SJCRH30 (cell line): ENCODE results near the gene CCDC142. TPM values are rescaled to one million over a fixed set of nuclear protein-coding genes. Genes with fewer than 3 reads are reported as not detected.

Experiments
- DNase-seq, 2 experiments: peaks; one replicate each; pipeline ENCODE4 v3.0.0-alpha.2; 2015 to 2020
- H3K27ac ChIP-seq: fragments of 250-450 bp; sonication (Bioruptor Pico); 2 replicates; pipeline ENCODE4 v1.5.1; 2020; ENCODE audit warnings: mild to moderate bottlenecking, moderate library complexity
- H3K27me3 ChIP-seq: fragments of 250-450 bp; sonication (Bioruptor Pico); 2 replicates; pipeline ENCODE4 v1.5.1; 2020; ENCODE audit warnings: mild to moderate bottlenecking, moderate library complexity
- H3K36me3 ChIP-seq: fragments of 250-450 bp; sonication (Bioruptor Pico); 2 replicates; pipeline ENCODE4 v1.5.1; 2020; ENCODE audit warnings: mild to moderate bottlenecking, moderate library complexity
- H3K4me1 ChIP-seq: fragments of 250-450 bp; sonication (Bioruptor Pico); 2 replicates; pipeline ENCODE4 v1.5.1; 2020; ENCODE audit warnings: mild to moderate bottlenecking, moderate library complexity
- H3K4me3 ChIP-seq: fragments of 250-450 bp; sonication (Bioruptor Pico); 2 replicates; pipeline ENCODE4 v1.5.1; 2020; ENCODE audit warnings: mild to moderate bottlenecking, moderate library complexity
- H3K9me3 ChIP-seq: fragments of 250-450 bp; sonication (Bioruptor Pico); replicated peaks from 2 replicates; pipeline ENCODE4 v1.5.1; 2020; ENCODE audit warnings: mild to moderate bottlenecking, moderate library complexity
- total RNA-seq: library from RNA; depleted of rRNA; stranded (reverse); fragments of >200 nt; shearing (Covaris generic); gene quantifications from 2 replicates; pipeline ENCODE4 v1.2.3, GENCODE V29; 2014

The CCDC142 gene
- total RNA-seq, 1 experiment from 2014 or later = 24.0 TPM

- Histone ChIP-seq H3K27me3 (no peaks in the 10 kb centered on the region), H3K4me3 (no peak overlapping the region)
Measured at GRCh38 chr2:74505448-74506246, 22.8 kb upstream of the CCDC142 start.

GRCh38 chr2:74504591-74504990 is 21.8 kb upstream of the CCDC142 start:
- peaks cover 8% of the 10 kb centered on the region; the same call in 1 of the 2 replicates for H3K4me1 ChIP-seq
- no peaks in the 10 kb centered on the region for H3K36me3 ChIP-seq
- H3K27me3 ChIP-seq = no peaks in the 10 kb centered on the region
- no peaks in the 10 kb centered on the region for H3K9me3 ChIP-seq
- no peak overlapping the region for H3K27ac ChIP-seq
- no peak overlapping the region for H3K4me3 ChIP-seq
- DNase-seq = no peak

More at GRCh38 chr2:74505448-74506246, 22.8 kb upstream of the CCDC142 start:
- no peak for DNase-seq
- peaks cover 8% of the 10 kb centered on the region; the same call in 1 of the 2 replicates for H3K4me1 ChIP-seq
- H3K9me3 ChIP-seq = no peaks in the 10 kb centered on the region
- no peak overlapping the region for H3K27ac ChIP-seq
- no peaks in the 10 kb centered on the region for H3K36me3 ChIP-seq

GRCh38 chr2:74503506-74504475 is 21.0 kb upstream of the CCDC142 start:
- H3K9me3 ChIP-seq = no peaks in the 10 kb centered on the region
- DNase-seq = no peak
- H3K4me1 ChIP-seq = peaks cover 8% of the 10 kb centered on the region; the same call in 1 of the 2 replicates

GRCh38 chr2:74502720-74503505 is 20.1 kb upstream of the CCDC142 start:
- no peaks in the 10 kb centered on the region for H3K4me1 ChIP-seq
- H3K36me3 ChIP-seq = no peaks in the 10 kb centered on the region
- peak; percentile 84 to 87 for DNase-seq
- H3K27ac ChIP-seq = peak overlapping the region; percentile 78
- no peaks in the 10 kb centered on the region for H3K9me3 ChIP-seq
- no peaks in the 10 kb centered on the region for H3K27me3 ChIP-seq
- H3K4me3 ChIP-seq = peak overlapping the region; percentile 64

More at GRCh38 chr2:74503506-74504475, 21.0 kb upstream of the CCDC142 start:
- no peaks in the 10 kb centered on the region for H3K27me3 ChIP-seq
- no peaks in the 10 kb centered on the region for H3K36me3 ChIP-seq
- peak overlapping the region; percentile 78 for H3K27ac ChIP-seq
- peak overlapping the region; percentile 64 for H3K4me3 ChIP-seq

GRCh38 chr2:74502147-74502719 is 19.4 kb upstream of the CCDC142 start:
- peak overlapping the region; percentile 78 for H3K27ac ChIP-seq
- H3K36me3 ChIP-seq = no peaks in the 10 kb centered on the region
- DNase-seq = no peak
- H3K27me3 ChIP-seq = no peaks in the 10 kb centered on the region
- no peaks in the 10 kb centered on the region for H3K9me3 ChIP-seq
- peak overlapping the region; percentile 64 for H3K4me3 ChIP-seq
- no peaks in the 10 kb centered on the region for H3K4me1 ChIP-seq

GRCh38 chr2:74501335-74502071 is 18.7 kb upstream of the CCDC142 start:
- Histone ChIP-seq H3K27ac (no peak overlapping the region), H3K9me3 (no peaks in the 10 kb centered on the region), H3K36me3 (no peaks in the 10 kb centered on the region), H3K4me1 (no peaks in the 10 kb centered on the region), H3K4me3 (no peak overlapping the region), H3K27me3 (no peaks in the 10 kb centered on the region)
- no peak for DNase-seq

- Histone ChIP-seq H3K27me3 (no peaks in the 10 kb centered on the region), H3K4me1 (no peaks in the 10 kb centered on the region), H3K36me3 (no peaks in the 10 kb centered on the region), H3K4me3 (no peak overlapping the region), H3K9me3 (no peaks in the 10 kb centered on the region), H3K27ac (no peak overlapping the region)
- no peak for DNase-seq
Measured at GRCh38 chr2:74500578-74500946, 17.8 kb upstream of the CCDC142 start.

- Histone ChIP-seq H3K27ac (no peak overlapping the region), H3K36me3 (no peaks in the 10 kb centered on the region), H3K9me3 (no peaks in the 10 kb centered on the region), H3K27me3 (no peaks in the 10 kb centered on the region), H3K4me3 (no peak overlapping the region), H3K4me1 (no peaks in the 10 kb centered on the region)
- DNase-seq = no peak
Measured at GRCh38 chr2:74499940-74500577, 17.3 kb upstream of the CCDC142 start.

GRCh38 chr2:74499267-74499939 is 16.6 kb upstream of the CCDC142 start, which contains the start of gene LBX2:
TSS of gene LBX2 (minus strand) at chr2:74499603. CDS start at chr2:74499537, 66 bp downstream.
- no peaks in the 10 kb centered on the region for H3K4me1 ChIP-seq
- no peaks in the 10 kb centered on the region for H3K27me3 ChIP-seq
- peaks cover under 1% of the 10 kb centered on the region; the same call in 1 of the 2 replicates for H3K36me3 ChIP-seq
- H3K4me3 ChIP-seq = no peak within 1 kb of the TSS
- no peak within 1 kb of the TSS for H3K27ac ChIP-seq
- H3K9me3 ChIP-seq = no peaks in the 10 kb centered on the region
- DNase-seq = no peak

- no peak overlapping the region for H3K4me3 ChIP-seq
- H3K27ac ChIP-seq = no peak overlapping the region
- H3K4me1 ChIP-seq = no peaks in the 10 kb centered on the region
- H3K9me3 ChIP-seq = no peaks in the 10 kb centered on the region
- no peak for DNase-seq
- peaks cover 8% of the 10 kb centered on the region for H3K36me3 ChIP-seq
- H3K27me3 ChIP-seq = no peaks in the 10 kb centered on the region
Measured at GRCh38 chr2:74498500-74499266, 15.9 kb upstream of the CCDC142 start.

GRCh38 chr2:74497777-74498499 is 15.1 kb upstream of the CCDC142 start:
- H3K36me3 ChIP-seq = peaks cover 10% of the 10 kb centered on the region
- H3K27ac ChIP-seq = no peak overlapping the region
- no peaks in the 10 kb centered on the region for H3K4me1 ChIP-seq
- DNase-seq = no peak
- H3K27me3 ChIP-seq = no peaks in the 10 kb centered on the region
- no peaks in the 10 kb centered on the region for H3K9me3 ChIP-seq
- H3K4me3 ChIP-seq = no peak overlapping the region
